Common myeloid progenitor, CD34-positive (primary cell): ENCODE data around the gene KRTAP22-1.

ENCODE experiments used
- CTCF ChIA-PET: fragments of 350-600 bp; sonication (Branson Sonifier 250); formaldehyde crosslinking; loops from one replicate; lab custom pipeline; 2021; ENCODE audit warnings: antibody characterized with exemption; lab: Charles Lee
- POLR2A ChIA-PET: fragments of 350-600 bp; sonication (Branson Sonifier 250); formaldehyde crosslinking; loops from one replicate; lab custom pipeline; 2021; ENCODE audit warnings: antibody characterized with exemption; lab: Charles Lee
- DNase-seq, 3 donors: peaks; one replicate each; pipeline versions ENCODE4 v3.0.0 to v3.0.0-alpha.2; 2013
- H3K27ac ChIP-seq, 2 experiments: 1 replicate in 1 of 2; 2 replicates in 1 of 2; pipeline ENCODE4 v1.7.0; 2013; ENCODE audit warnings: inconsistent platforms in 2 of 2, low read length in 2 of 2, mild to moderate bottlenecking in 2 of 2, low read depth in 1 of 2, moderate library complexity in 1 of 2; ENCODE audit not compliant: severe bottlenecking in 2 of 2, insufficient read depth in 1 of 2, poor library complexity in 1 of 2
- H3K27me3 ChIP-seq, 5 experiments: replicated peaks in 2 of 5; 1 replicate in 3 of 5; 2 replicates in 2 of 5; pipeline versions ENCODE4 v1.6.1 to v1.7.0; 2013; ENCODE audit warnings: low read length in 4 of 5, mild to moderate bottlenecking in 2 of 5, moderate library complexity in 2 of 5, inconsistent platforms in 1 of 5; ENCODE audit not compliant: insufficient read depth in 5 of 5, control insufficient read depth in 4 of 5
- H3K36me3 ChIP-seq, 4 experiments: 1 replicate in 2 of 4; 2 replicates in 2 of 4; pipeline versions ENCODE4 v1.6.1 to v1.7.0; 2013; ENCODE audit warnings: low read length in 3 of 4, control low read depth in 1 of 4, mild to moderate bottlenecking in 1 of 4; ENCODE audit not compliant: control insufficient read depth in 4 of 4, insufficient read depth in 4 of 4
- H3K4me1 ChIP-seq, 4 experiments: 1 replicate in 3 of 4; 2 replicates in 1 of 4; pipeline versions ENCODE4 v1.6.1 to v1.7.1; 2013; ENCODE audit warnings: low read length in 3 of 4, mild to moderate bottlenecking in 3 of 4, control low read depth in 1 of 4, inconsistent platforms in 1 of 4, moderate library complexity in 1 of 4; ENCODE audit not compliant: control insufficient read depth in 4 of 4, insufficient read depth in 4 of 4; ENCODE audit errors: control extremely low read depth in 1 of 4
- H3K4me3 ChIP-seq, 7 experiments: 1 replicate in 4 of 7; 2 replicates in 3 of 7; pipeline versions ENCODE4 v1.5.1 to v1.7.0; 2013; ENCODE audit warnings: mild to moderate bottlenecking in 7 of 7, low read length in 6 of 7, moderate library complexity in 6 of 7, inconsistent platforms in 2 of 7, low read depth in 2 of 7, control low read depth in 1 of 7; ENCODE audit not compliant: insufficient read depth in 4 of 7, control insufficient read depth in 1 of 7; ENCODE audit errors: extremely low read depth in 1 of 7
- H3K9me3 ChIP-seq, 5 experiments: 1 replicate in 4 of 5; 2 replicates in 1 of 5; pipeline versions ENCODE4 v1.6.1 to v1.7.1; 2013; ENCODE audit warnings: low read length in 4 of 5, mild to moderate bottlenecking in 2 of 5, inconsistent platforms in 1 of 5, low read depth in 1 of 5, moderate library complexity in 1 of 5; ENCODE audit not compliant: control insufficient read depth in 4 of 5, insufficient read depth in 2 of 5; ENCODE audit errors: control extremely low read depth in 1 of 5
- WGBS: methylation state at CpG from one replicate; pipeline ENCODE4 v1.1.5; 2013; ENCODE audit not compliant: insufficient coverage; 5-methylcytosine and 5-hydroxymethylcytosine counted together

Gene KRTAP22-1

GRCh38 chr21:30598802-30599201 lies 2.1 kb upstream of the KRTAP22-1 start, which contains the start of gene KRTAP6-2:
Gene KRTAP6-2, minus strand, starts transcription at chr21:30598902. Its CDS starts 28 bp downstream, at chr21:30598874.
- WGBS: 91% methylated on average over 6 of the region's 6 CpGs
- CTCF ChIA-PET: no interaction called here
- Histone ChIP-seq H3K9me3 (no peaks in the 10 kb centered on the region), H3K27ac (no peak within 1 kb of the TSS), H3K4me1 (no peaks in the 10 kb centered on the region), H3K36me3 (no peaks in the 10 kb centered on the region), H3K4me3 (no peak within 1 kb of the TSS), H3K27me3 (no peaks in the 10 kb centered on the region)
- POLR2A ChIA-PET: no interaction called here
- DNase-seq: no peak

GRCh38 chr21:30605968-30606367 lies 5.1 kb downstream of the KRTAP22-1 start:
- no peaks in the 10 kb centered on the region for H3K27me3 ChIP-seq
- no peaks in the 10 kb centered on the region for H3K9me3 ChIP-seq
- H3K36me3 ChIP-seq: no peaks in the 10 kb centered on the region
- H3K27ac ChIP-seq: no peak overlapping the region
- H3K4me3 ChIP-seq: no peak overlapping the region
- no peak for DNase-seq
- 89% methylated on average over 2 of the region's 2 CpGs for WGBS
- no peaks in the 10 kb centered on the region for H3K4me1 ChIP-seq
- ChIA-PET CTCF (no interaction called here), POLR2A (no interaction called here)

- 100% methylated on average over 1 of the region's 2 CpGs for WGBS
- Histone ChIP-seq H3K27ac (no peak overlapping the region), H3K4me1 (no peaks in the 10 kb centered on the region), H3K27me3 (no peaks in the 10 kb centered on the region), H3K36me3 (no peaks in the 10 kb centered on the region), H3K9me3 (no peaks in the 10 kb centered on the region), H3K4me3 (no peak overlapping the region)
- no peak for DNase-seq
- POLR2A ChIA-PET: no interaction called here
- CTCF ChIA-PET: no interaction called here
Observed at GRCh38 chr21:30612132-30612531, 11.2 kb downstream of the KRTAP22-1 start.

GRCh38 chr21:30613836-30614235 lies 12.9 kb downstream of the KRTAP22-1 start, which contains the start of gene KRTAP6-1:
Gene KRTAP6-1, minus strand, starts transcription at chr21:30613930. Its CDS starts 26 bp downstream, at chr21:30613904.
- Histone ChIP-seq H3K9me3 (no peaks in the 10 kb centered on the region), H3K4me1 (no peaks in the 10 kb centered on the region), H3K4me3 (no peak within 1 kb of the TSS), H3K36me3 (no peaks in the 10 kb centered on the region), H3K27ac (no peak within 1 kb of the TSS), H3K27me3 (no peaks in the 10 kb centered on the region)
- POLR2A ChIA-PET: interaction anchor here (0.6 kb wide), 1 partner anchor 165 kb away, joined by 5 read pairs; no protein-coding TSS in a partner anchor
- WGBS: 80% methylated on average over 1 of the region's 2 CpGs
- DNase-seq: no peak
- CTCF ChIA-PET: no interaction called here

- Histone ChIP-seq H3K36me3 (no peaks in the 10 kb centered on the region), H3K4me1 (no peaks in the 10 kb centered on the region), H3K9me3 (no peaks in the 10 kb centered on the region), H3K27ac (no peak overlapping the region), H3K27me3 (no peaks in the 10 kb centered on the region), H3K4me3 (no peak overlapping the region)
- ChIA-PET CTCF (no interaction called here), POLR2A (no interaction called here)
- DNase-seq: no peak
Observed at GRCh38 chr21:30615199-30615598, 14.3 kb downstream of the KRTAP22-1 start.

GRCh38 chr21:30616125-30616524 lies 15.2 kb downstream of the KRTAP22-1 start, which contains the start of gene KRTAP20-1:
Gene KRTAP20-1, plus strand, starts transcription at chr21:30616425. Its CDS starts 30 bp downstream, at chr21:30616455.
- WGBS: no CpG with 5 or more reads among the region's 2 CpGs
- Histone ChIP-seq H3K27ac (no peak within 1 kb of the TSS), H3K27me3 (no peaks in the 10 kb centered on the region), H3K4me3 (no peak within 1 kb of the TSS), H3K4me1 (no peaks in the 10 kb centered on the region), H3K9me3 (no peaks in the 10 kb centered on the region), H3K36me3 (no peaks in the 10 kb centered on the region)
- POLR2A ChIA-PET: no interaction called here
- no peak for DNase-seq
- CTCF ChIA-PET: no interaction called here

- CTCF ChIA-PET: no interaction called here
Observed at GRCh38 chr21:30620080-30620479, 19.2 kb downstream of the KRTAP22-1 start.

More at GRCh38 chr21:30620080-30620479, 19.2 kb downstream of the KRTAP22-1 start:
- no peak for DNase-seq
- Histone ChIP-seq H3K4me1 (no peaks in the 10 kb centered on the region), H3K36me3 (no peaks in the 10 kb centered on the region), H3K27me3 (no peaks in the 10 kb centered on the region), H3K27ac (no peak overlapping the region), H3K4me3 (no peak overlapping the region), H3K9me3 (peaks cover 0 to 3% (median 0%) of the 10 kb centered on the region in 5 experiments)
- POLR2A ChIA-PET: no interaction called here
